ENCODE results near the gene FTO. TPM values are rescaled to one million over a fixed set of nuclear protein-coding genes. Genes with fewer than 3 reads are reported as not detected.

The FTO gene
- total and polyA plus RNA-seq, 2 of the 8 experiments (the other 6 are each of a cell fraction or from before 2014, with no cell fraction given): 34.5 to 59.8 TPM

DNA sequence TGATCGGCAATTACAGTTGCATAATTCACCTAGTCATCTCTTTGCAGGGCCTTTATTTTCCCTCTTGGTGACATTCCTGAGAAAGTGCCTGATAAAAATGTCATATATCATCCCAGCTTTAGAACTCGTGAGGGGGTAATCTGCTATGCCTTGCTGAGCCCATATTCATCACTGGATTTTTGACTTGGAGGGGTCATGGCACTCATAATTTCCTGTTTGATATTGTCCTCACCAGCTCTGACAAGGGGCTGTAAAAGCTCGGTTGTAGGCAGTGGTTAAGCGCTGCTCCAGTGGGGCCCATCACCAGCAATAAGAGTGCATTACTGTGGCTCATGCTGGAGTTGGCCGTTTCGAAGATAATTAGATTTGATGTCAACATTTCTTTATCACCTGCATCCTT, 355.4 kb downstream of the FTO start:
- H4K20me1 ChIP-seq (replicated peaks in 1 of 2; ENCODE audit: control insufficient read depth in 1 of 2, insufficient read depth in 2 of 2, low read length in 2 of 2): no peaks in the 10 kb centered on the region
- FAIRE-seq (no peak), DNase-seq (ENCODE audit: low read depth in 1 of 2, low spot score in 2 of 2) (peak in 1 of 2 experiments; percentile 16)
- 90% methylated on average over 6 of the region's 6 CpGs; no CpG with 5 or more reads in 1 of the 2 experiments for WGBS, 2 experiments (ENCODE audit: extremely low coverage in 1 of 2, insufficient coverage in 1 of 2, insufficient read length in 1 of 2, insufficient replicate concordance in 2 of 2, low coverage in 1 of 2, low lambda C conversion rate in 2 of 2, missing lambda C conversion rate in 1 of 2)
- no peak overlapping the region for H3K56ac ChIP-seq (replicated peaks; ENCODE audit: insufficient read length, low read depth, low read length)
- H2BK20ac ChIP-seq (ENCODE audit: low read length): no peak overlapping the region
- no peak overlapping the region for H2BK15ac ChIP-seq (ENCODE audit: low read length)
- no peak for TF ChIP-seq CHD2 (IDR thresholded peaks at IDR 0.05; ENCODE audit: low read length)
- ChIA-PET CTCF (ENCODE audit: partially characterized antibody) (no interaction called here), POLR2A (ENCODE audit: partially characterized antibody) (interaction anchor here (1.5 kb wide), 1 partner anchor 135 kb away, joined by 4 read pairs; no protein-coding TSS in a partner anchor)
- H3K23me2 ChIP-seq (ENCODE audit: low read depth, low read length): no peaks in the 10 kb centered on the region
- H3K9me3 ChIP-seq (ENCODE audit: insufficient read depth in 2 of 2, low read depth in 1 of 2, low read length in 1 of 2): no peaks in the 10 kb centered on the region
- H3K18ac ChIP-seq (ENCODE audit: extremely low read depth, low read length): no peak overlapping the region
- no peak overlapping the region for H2AFZ ChIP-seq (ENCODE audit: low read length)
- no peak overlapping the region for H3K14ac ChIP-seq (ENCODE audit: insufficient read length)
- no peak overlapping the region for H2AK5ac ChIP-seq (ENCODE audit: low read depth, low read length)
- no peak overlapping the region for H3K23ac ChIP-seq (ENCODE audit: insufficient read length)
- no peaks in the 10 kb centered on the region for H3K36me3 ChIP-seq (ENCODE audit: control insufficient read depth in 2 of 4, insufficient read depth in 4 of 4, low read length in 3 of 4)
- H3K27me3 ChIP-seq (replicated peaks in 1 of 4; ENCODE audit: control insufficient read depth in 3 of 4, extremely low read depth in 1 of 4, insufficient read depth in 3 of 4, low read length in 3 of 4): no peaks in the 10 kb centered on the region; a peak in 1 of 7 replicates
- H3K27ac ChIP-seq (ENCODE audit: low read depth, low read length): no peak overlapping the region
- no peak overlapping the region for H3K4me2 ChIP-seq (ENCODE audit: insufficient read depth in 1 of 2, low read depth in 2 of 2, low read length in 2 of 2)
- no peak overlapping the region for H2BK5ac ChIP-seq (ENCODE audit: low read depth, low read length)
- H3K4me3 ChIP-seq (ENCODE audit: extremely low read depth in 1 of 4, insufficient read depth in 2 of 4, low read depth in 3 of 4, low read length in 4 of 4): no peak overlapping the region
- no peak overlapping the region for H4K91ac ChIP-seq (replicated peaks; ENCODE audit: insufficient read length, low read length)
- H3K4ac ChIP-seq (replicated peaks; ENCODE audit: insufficient read length, low read depth, low read length): no peak overlapping the region
- no peak overlapping the region for H4K8ac ChIP-seq (ENCODE audit: extremely low read depth, insufficient read depth, low read length)
- H3K9ac ChIP-seq (replicated peaks in 1 of 4; ENCODE audit: extremely low read depth in 1 of 4, low read depth in 3 of 4, low read length in 3 of 4): no peak overlapping the region
- no peak overlapping the region for H2BK12ac ChIP-seq (ENCODE audit: low read depth, low read length)
- no peak overlapping the region for H2BK120ac ChIP-seq (replicated peaks; ENCODE audit: low read depth, low read length)
- H4K5ac ChIP-seq (ENCODE audit: insufficient read length, low read depth, low read length): no peak overlapping the region
- H3K79me2 ChIP-seq (ENCODE audit: control insufficient read depth in 1 of 2, insufficient read depth in 2 of 2, low read length in 2 of 2): no peaks in the 10 kb centered on the region
- peaks cover 2 to 10% (median 9%) of the 10 kb centered on the region in 4 experiments; a peak in 5 of 7 replicates for H3K4me1 ChIP-seq (replicated peaks in 1 of 4; ENCODE audit: control insufficient read depth in 3 of 4, insufficient read depth in 4 of 4, low read length in 3 of 4)
- no peaks in the 10 kb centered on the region for H3K79me1 ChIP-seq (ENCODE audit: low read depth, low read length)

Data from H1 (cell line).